Measurements from ENCODE around the gene TMEM178A. TPM values are rescaled to one million over a fixed set of nuclear protein-coding genes. Genes with fewer than 3 reads are reported as not detected.

Gene TMEM178A
- total and polyA plus RNA-seq, 7 experiments from 2014 or later, result 0.32 to 0.54 (median 0.43) TPM; not detected in 3

- Histone ChIP-seq H3K4me3 (ENCODE audit: low read length) (no peak overlapping the region), H3K9me3 (ENCODE audit: control insufficient read depth in 2 of 3, low read length in 3 of 3) (no peaks in the 10 kb centered on the region), H3K4me1 (ENCODE audit: control insufficient read depth in 2 of 2, insufficient read depth in 2 of 2, low read length in 2 of 2) (no peaks in the 10 kb centered on the region), H3K36me3 (ENCODE audit: control insufficient read depth in 2 of 3, insufficient read depth in 3 of 3, low read length in 3 of 3) (no peaks in the 10 kb centered on the region), H3K27me3 (ENCODE audit: control insufficient read depth in 2 of 2, insufficient read depth in 2 of 2, low read length in 2 of 2) (no peaks in the 10 kb centered on the region), H3K27ac (ENCODE audit: low read depth, low read length) (no peak overlapping the region)
- H3K27me3 Mint-ChIP-seq, result peaks cover 11 to 33% (median 22%) of the 10 kb centered on the region in 5 donors
- H3K27ac Mint-ChIP-seq, result no peak overlapping the region
- no peak for DNase-seq
- H3K36me3 Mint-ChIP-seq, result peaks cover 0 to 3% (median 0%) of the 10 kb centered on the region in 5 donors
- H3K4me1 Mint-ChIP-seq, result no peaks in the 10 kb centered on the region
- intact Hi-C loops (cut with micrococcal nuclease), result no loop called here
- ChIA-PET CTCF (no interaction called here), POLR2A (no interaction called here)
- peaks cover 0 to 14% (median 4%) of the 10 kb centered on the region in 11 donors for H3K9me3 Mint-ChIP-seq
- no peak overlapping the region for H3K4me3 Mint-ChIP-seq
- ATAC-seq, result no peak
Measured at GRCh38 chr2:39658371-39658770, 7.3 kb upstream of the TMEM178A start.

- ChIA-PET POLR2A (no interaction called here), CTCF (no interaction called here)
- H3K27me3 ChIP-seq (ENCODE audit: control insufficient read depth in 2 of 2, insufficient read depth in 2 of 2, low read length in 2 of 2), result no peaks in the 10 kb centered on the region
- Mint-ChIP-seq H3K27ac (no peak overlapping the region), H3K4me3 (no peak overlapping the region), H3K36me3 (no peaks in the 10 kb centered on the region), H3K9me3 (peaks cover 0 to 7% (median 0%) of the 10 kb centered on the region in 11 donors), H3K4me1 (peaks cover 0 to 3% (median 0%) of the 10 kb centered on the region in 7 donors), H3K27me3 (peaks cover 16 to 35% (median 34%) of the 10 kb centered on the region in 5 donors)
- H3K9me3 ChIP-seq (ENCODE audit: control insufficient read depth in 2 of 3, low read length in 3 of 3), result no peaks in the 10 kb centered on the region
- H3K27ac ChIP-seq (ENCODE audit: low read depth, low read length), result no peak overlapping the region
- H3K4me1 ChIP-seq (ENCODE audit: control insufficient read depth in 2 of 2, insufficient read depth in 2 of 2, low read length in 2 of 2), result no peaks in the 10 kb centered on the region
- H3K36me3 ChIP-seq (ENCODE audit: control insufficient read depth in 2 of 3, insufficient read depth in 3 of 3, low read length in 3 of 3), result no peaks in the 10 kb centered on the region
- ATAC-seq, result no peak
- H3K4me3 ChIP-seq (ENCODE audit: low read length), result no peak overlapping the region
- DNase-seq, result no peak
- intact Hi-C loops (cut with micrococcal nuclease), result no loop called here
Measured at GRCh38 chr2:39659765-39660611, 5.7 kb upstream of the TMEM178A start.

- intact Hi-C loops (cut with micrococcal nuclease), result no loop called here
- Mint-ChIP-seq H3K9me3 (peaks cover 0 to 7% (median 0%) of the 10 kb centered on the region in 11 donors), H3K4me3 (no peak overlapping the region), H3K36me3 (no peaks in the 10 kb centered on the region), H3K27ac (no peak overlapping the region), H3K27me3 (peaks cover 19 to 38% (median 36%) of the 10 kb centered on the region in 5 donors), H3K4me1 (peaks cover 0 to 7% (median 0%) of the 10 kb centered on the region in 7 donors)
- no peaks in the 10 kb centered on the region for H3K27me3 ChIP-seq (ENCODE audit: control insufficient read depth in 2 of 2, insufficient read depth in 2 of 2, low read length in 2 of 2)
- H3K27ac ChIP-seq (ENCODE audit: low read depth, low read length), result no peak overlapping the region
- no peak for DNase-seq
- ChIA-PET POLR2A (no interaction called here), CTCF (no interaction called here)
- H3K36me3 ChIP-seq (ENCODE audit: control insufficient read depth in 2 of 3, insufficient read depth in 3 of 3, low read length in 3 of 3), result no peaks in the 10 kb centered on the region
- no peaks in the 10 kb centered on the region for H3K9me3 ChIP-seq (ENCODE audit: control insufficient read depth in 2 of 3, low read length in 3 of 3)
- H3K4me3 ChIP-seq (ENCODE audit: low read length), result no peak overlapping the region
- H3K4me1 ChIP-seq (ENCODE audit: control insufficient read depth in 2 of 2, insufficient read depth in 2 of 2, low read length in 2 of 2), result no peaks in the 10 kb centered on the region
- no peak for ATAC-seq
Measured at GRCh38 chr2:39660612-39661236, 5.0 kb upstream of the TMEM178A start.

- intact Hi-C loops (cut with micrococcal nuclease), result no loop called here
- peaks cover 25 to 45% (median 42%) of the 10 kb centered on the region in 5 donors for H3K27me3 Mint-ChIP-seq
- POLR2A ChIA-PET, result no interaction called here
Measured at GRCh38 chr2:39661826-39662225, 3.9 kb upstream of the TMEM178A start.

GRCh38 chr2:39663187-39663930, 2.4 kb upstream of the TMEM178A start:
- Mint-ChIP-seq H3K27me3 (peaks cover 40 to 60% (median 56%) of the 10 kb centered on the region in 5 donors), H3K4me3 (no peak overlapping the region), H3K4me1 (peaks cover 4 to 21% (median 10%) of the 10 kb centered on the region in 7 donors), H3K9me3 (peaks cover 0 to 7% (median 0%) of the 10 kb centered on the region in 11 donors), H3K27ac (no peak overlapping the region), H3K36me3 (peaks cover 0 to 3% (median 0%) of the 10 kb centered on the region in 5 donors)
- CTCF ChIA-PET, result interaction anchor here (0.7 kb wide), 1 partner anchor 381 kb away, joined by 3 read pairs; no protein-coding TSS in a partner anchor
- no peak overlapping the region for H3K4me3 ChIP-seq (ENCODE audit: low read length)
- H3K4me1 ChIP-seq (ENCODE audit: control insufficient read depth in 2 of 2, insufficient read depth in 2 of 2, low read length in 2 of 2), result no peaks in the 10 kb centered on the region
- H3K9me3 ChIP-seq (ENCODE audit: control insufficient read depth in 2 of 3, low read length in 3 of 3), result no peaks in the 10 kb centered on the region
- DNase-seq, result no peak
- POLR2A ChIA-PET, result no interaction called here
- no peaks in the 10 kb centered on the region for H3K36me3 ChIP-seq (ENCODE audit: control insufficient read depth in 2 of 3, insufficient read depth in 3 of 3, low read length in 3 of 3)
- intact Hi-C loops (cut with micrococcal nuclease), result no loop called here
- ATAC-seq, result no peak
- H3K27me3 ChIP-seq (ENCODE audit: control insufficient read depth in 2 of 2, insufficient read depth in 2 of 2, low read length in 2 of 2), result peaks cover 0 to 11% of the 10 kb centered on the region in 2 donors
- H3K27ac ChIP-seq (ENCODE audit: low read depth, low read length), result no peak overlapping the region

More at GRCh38 chr2:39661826-39662225, 3.9 kb upstream of the TMEM178A start:
- H3K4me3 ChIP-seq (ENCODE audit: low read length), result no peak overlapping the region
- CTCF ChIA-PET, result no interaction called here
- DNase-seq (no peak), ATAC-seq (no peak)
- peaks cover 4 to 13% (median 6%) of the 10 kb centered on the region in 7 donors for H3K4me1 Mint-ChIP-seq
- no peaks in the 10 kb centered on the region for H3K9me3 ChIP-seq (ENCODE audit: control insufficient read depth in 2 of 3, low read length in 3 of 3)
- peaks cover 0 to 4% of the 10 kb centered on the region in 2 donors for H3K27me3 ChIP-seq (ENCODE audit: control insufficient read depth in 2 of 2, insufficient read depth in 2 of 2, low read length in 2 of 2)
- H3K4me3 Mint-ChIP-seq, result no peak overlapping the region
- H3K27ac ChIP-seq (ENCODE audit: low read depth, low read length), result no peak overlapping the region
- peaks cover 0 to 3% (median 0%) of the 10 kb centered on the region in 5 donors for H3K36me3 Mint-ChIP-seq
- peaks cover 0 to 7% (median 0%) of the 10 kb centered on the region in 11 donors for H3K9me3 Mint-ChIP-seq
- no peaks in the 10 kb centered on the region for H3K36me3 ChIP-seq (ENCODE audit: control insufficient read depth in 2 of 3, insufficient read depth in 3 of 3, low read length in 3 of 3)
- no peaks in the 10 kb centered on the region for H3K4me1 ChIP-seq (ENCODE audit: control insufficient read depth in 2 of 2, insufficient read depth in 2 of 2, low read length in 2 of 2)
- no peak overlapping the region for H3K27ac Mint-ChIP-seq

GRCh38 chr2:39664232-39664887, 1.4 kb upstream of the TMEM178A start:
- H3K27ac ChIP-seq (ENCODE audit: low read depth, low read length), result no peak overlapping the region
- no peak overlapping the region for H3K27ac Mint-ChIP-seq
- peaks cover 0 to 7% (median 0%) of the 10 kb centered on the region in 11 donors for H3K9me3 Mint-ChIP-seq
- H3K4me1 Mint-ChIP-seq, result peaks cover 4 to 21% (median 10%) of the 10 kb centered on the region in 7 donors
- peaks cover 50 to 69% (median 64%) of the 10 kb centered on the region in 5 donors for H3K27me3 Mint-ChIP-seq
- H3K27me3 ChIP-seq (ENCODE audit: control insufficient read depth in 2 of 2, insufficient read depth in 2 of 2, low read length in 2 of 2), result peaks cover 0 to 13% of the 10 kb centered on the region in 2 donors
- no peaks in the 10 kb centered on the region for H3K4me1 ChIP-seq (ENCODE audit: control insufficient read depth in 2 of 2, insufficient read depth in 2 of 2, low read length in 2 of 2)
- ChIA-PET CTCF (no interaction called here), POLR2A (no interaction called here)
- intact Hi-C loops (cut with micrococcal nuclease), result no loop called here
- peaks cover 0 to 3% (median 0%) of the 10 kb centered on the region in 5 donors for H3K36me3 Mint-ChIP-seq
- ATAC-seq (no peak), DNase-seq (no peak)
- H3K4me3 Mint-ChIP-seq, result peak overlapping the region in 4 of 10 donors; percentile 3 to 75 (median 32)
- no peaks in the 10 kb centered on the region for H3K36me3 ChIP-seq (ENCODE audit: control insufficient read depth in 2 of 3, insufficient read depth in 3 of 3, low read length in 3 of 3)
- no peaks in the 10 kb centered on the region for H3K9me3 ChIP-seq (ENCODE audit: control insufficient read depth in 2 of 3, low read length in 3 of 3)
- H3K4me3 ChIP-seq (ENCODE audit: low read length), result no peak overlapping the region

Measured in naive thymus-derived CD4-positive, alpha-beta T cell (primary cell).